Kasumi-1 (cell line): ENCODE measurements around the gene HRH2.
"Not testable (repeated sequence)": the region's sequence is repeated elsewhere in the genome, so short reads cannot be mapped to it uniquely, and the experiment has no call there.

Experiments used
- DNase-seq, 2 experiments: peaks; one replicate each; lab custom pipeline; 2025; lab: John Stamatoyannopoulos, UW

HRH2 gene, protein sequence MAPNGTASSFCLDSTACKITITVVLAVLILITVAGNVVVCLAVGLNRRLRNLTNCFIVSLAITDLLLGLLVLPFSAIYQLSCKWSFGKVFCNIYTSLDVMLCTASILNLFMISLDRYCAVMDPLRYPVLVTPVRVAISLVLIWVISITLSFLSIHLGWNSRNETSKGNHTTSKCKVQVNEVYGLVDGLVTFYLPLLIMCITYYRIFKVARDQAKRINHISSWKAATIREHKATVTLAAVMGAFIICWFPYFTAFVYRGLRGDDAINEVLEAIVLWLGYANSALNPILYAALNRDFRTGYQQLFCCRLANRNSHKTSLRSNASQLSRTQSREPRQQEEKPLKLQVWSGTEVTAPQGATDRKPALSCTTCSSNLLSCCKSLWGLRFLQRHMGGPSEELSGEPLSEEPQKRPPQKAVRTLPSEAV

GRCh38 chr5:175657593-175658271, at the start of gene HRH2:
TSS of gene HRH2 (plus strand) at chr5:175658071. CDS start at chr5:175683234, 25,163 bp downstream.
- DNase-seq: peak; percentile 80 to 82

GRCh38 chr5:175609526-175609925, 48.3 kb upstream of the HRH2 start:
- DNase-seq: no peak

DNA sequence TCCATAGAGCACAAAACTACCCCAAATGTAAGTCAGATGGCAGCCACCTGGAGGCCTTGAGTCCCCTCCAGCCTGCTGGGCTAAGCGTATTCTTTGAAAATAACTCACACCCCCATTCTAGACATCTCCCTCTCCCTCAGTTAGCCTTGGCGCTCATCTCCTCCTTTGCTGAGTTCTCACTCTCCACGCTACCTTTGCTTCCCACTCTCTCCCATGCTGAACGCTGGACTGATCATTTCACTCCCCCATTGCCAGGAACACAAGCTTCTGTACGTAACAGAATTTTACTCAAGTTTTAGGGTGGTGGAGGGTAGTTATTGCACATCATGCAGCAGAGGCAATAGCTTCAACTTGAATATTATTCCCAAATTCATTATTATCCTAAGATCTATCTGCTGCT, 47.5 kb upstream of the HRH2 start:
- DNase-seq: no peak

DNA sequence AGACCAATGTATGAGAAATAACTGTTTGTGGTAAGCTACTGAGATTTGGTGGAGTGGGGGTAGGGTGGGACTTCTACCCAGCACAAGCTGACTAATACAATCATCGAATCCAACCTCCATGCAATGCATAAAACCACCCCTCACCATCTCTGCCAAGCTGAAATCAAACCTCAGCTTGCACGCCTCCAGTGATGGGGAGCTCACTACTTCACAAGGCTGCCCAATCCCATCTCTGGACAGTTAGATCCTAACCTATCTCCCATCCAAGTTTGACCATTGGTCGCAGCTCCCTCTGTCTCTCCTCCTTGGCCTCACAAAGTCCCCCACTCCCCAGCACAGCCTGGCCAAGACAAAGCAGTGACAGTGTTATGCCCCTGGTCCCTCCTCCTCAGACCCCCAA, 47.0 kb upstream of the HRH2 start:
- no peak for DNase-seq

GRCh38 chr5:175614223-175614815, 43.6 kb upstream of the HRH2 start:
- no peak for DNase-seq

DNA sequence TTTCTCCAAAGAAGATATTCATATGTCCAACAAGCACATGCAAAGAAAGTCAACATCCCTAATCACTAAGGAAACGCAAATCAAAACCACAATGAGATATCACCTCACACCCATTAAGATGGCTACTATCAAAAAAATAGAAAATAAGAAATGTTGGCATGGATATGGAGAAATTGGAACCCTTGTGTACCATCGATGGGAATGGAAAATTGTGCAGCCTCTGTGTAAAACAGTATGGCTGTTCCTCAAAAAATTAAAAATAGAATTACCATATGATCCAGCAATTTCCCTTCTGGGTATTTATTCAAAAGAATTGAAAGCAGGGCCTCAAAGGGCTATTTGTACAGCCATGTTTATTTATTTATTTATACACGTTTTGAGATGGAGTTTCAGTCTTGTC, 43.0 kb upstream of the HRH2 start:
- no peak for DNase-seq

- no peak for DNase-seq
These were observed 41.8 kb upstream of the HRH2 start for GRCh38 chr5:175616083-175616482.

DNA sequence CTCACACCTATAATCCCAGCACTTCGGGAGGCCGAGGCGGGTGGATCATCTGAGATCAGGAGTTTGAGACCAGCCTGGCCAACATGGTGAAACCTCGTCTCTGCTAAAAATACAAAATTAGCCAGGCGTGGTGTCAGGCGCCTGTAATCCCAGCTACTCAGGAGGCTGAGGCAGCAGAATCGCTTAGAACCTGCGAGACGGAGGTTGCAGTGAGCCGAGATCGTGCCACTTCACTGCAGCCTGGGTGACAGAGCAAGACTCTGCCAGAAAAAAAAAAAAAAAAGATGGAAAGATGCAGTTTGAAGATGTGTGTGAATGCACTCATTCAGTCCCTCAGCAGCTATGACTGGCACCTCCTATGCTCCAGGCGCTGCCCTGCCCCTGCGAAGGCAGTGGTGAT, 41.3 kb upstream of the HRH2 start:
- not testable (repeated sequence) for DNase-seq

DNA sequence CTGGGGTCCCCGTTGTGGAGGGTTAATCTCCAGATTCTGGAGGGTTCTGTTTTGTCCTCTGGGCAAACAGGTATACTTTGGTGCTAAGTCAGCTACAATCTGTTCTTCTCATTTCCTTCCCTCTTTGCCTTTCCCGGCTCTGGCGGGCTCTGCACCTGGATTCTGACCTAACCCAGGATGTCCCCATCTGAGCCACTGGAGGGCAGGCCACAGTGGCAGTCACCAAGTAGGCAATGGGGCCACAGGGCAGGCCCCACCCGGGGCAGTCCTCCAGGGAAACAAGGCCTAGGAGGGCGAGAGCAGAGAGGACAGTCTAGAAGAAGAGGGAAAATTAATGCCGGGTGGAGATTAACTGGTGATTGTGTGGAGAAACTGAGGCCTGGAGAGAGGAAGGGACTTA, 40.4 kb upstream of the HRH2 start:
- DNase-seq: no peak

GRCh38 chr5:175620527-175620926, 37.3 kb upstream of the HRH2 start:
- DNase-seq: no peak

- DNase-seq: no peak
These were observed 35.9 kb upstream of the HRH2 start for GRCh38 chr5:175621971-175622370.

DNA sequence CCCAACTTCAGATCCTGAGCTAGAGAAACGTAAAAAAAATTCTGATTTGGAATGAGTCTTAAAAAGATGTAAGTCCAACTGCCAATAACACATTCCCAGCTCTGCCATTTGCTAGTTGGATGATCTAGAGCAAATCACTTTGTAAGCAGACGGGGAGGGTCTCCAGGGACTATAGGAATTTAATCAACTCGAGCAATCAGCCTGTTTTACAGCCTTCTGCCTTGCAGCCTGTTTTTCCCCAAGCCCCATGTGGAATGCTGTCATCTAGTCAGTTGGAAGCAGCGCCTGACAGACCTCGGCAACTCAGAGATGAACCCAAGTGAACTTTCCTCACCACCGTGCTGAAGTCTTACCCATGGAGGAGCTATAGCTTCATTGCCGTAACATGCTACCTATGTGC, 34.8 kb upstream of the HRH2 start:
- DNase-seq: no peak

- DNase-seq: no peak
These were observed 33.6 kb upstream of the HRH2 start for GRCh38 chr5:175624316-175624715.

GRCh38 chr5:175627005-175627404, 30.9 kb upstream of the HRH2 start:
- DNase-seq: no peak

- no peak for DNase-seq
These were observed 30.1 kb upstream of the HRH2 start for GRCh38 chr5:175627739-175628138.

DNA sequence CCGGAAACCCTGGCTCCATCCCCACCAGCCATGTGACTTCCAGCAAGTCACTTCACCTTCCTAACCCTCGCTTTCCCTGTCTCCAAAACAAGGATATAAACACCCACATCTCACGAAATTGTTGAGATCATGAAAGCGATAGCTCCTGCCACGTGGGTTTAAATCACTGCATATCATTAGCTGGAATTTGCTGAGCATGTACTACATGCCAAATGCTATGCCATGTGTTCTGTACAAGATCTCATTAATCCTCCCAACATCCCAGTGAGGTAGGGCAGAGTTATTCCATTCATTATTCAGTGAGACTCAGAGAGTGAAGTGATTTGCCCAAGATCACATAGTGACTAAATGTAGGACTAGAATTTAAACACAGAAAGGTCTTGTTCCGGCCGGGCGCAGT, 29.2 kb upstream of the HRH2 start:
- no peak for DNase-seq

- no peak for DNase-seq
These were observed 28.6 kb upstream of the HRH2 start for GRCh38 chr5:175629261-175629660.

- DNase-seq: no peak
These were observed 28.1 kb upstream of the HRH2 start for GRCh38 chr5:175629793-175630192.

DNA sequence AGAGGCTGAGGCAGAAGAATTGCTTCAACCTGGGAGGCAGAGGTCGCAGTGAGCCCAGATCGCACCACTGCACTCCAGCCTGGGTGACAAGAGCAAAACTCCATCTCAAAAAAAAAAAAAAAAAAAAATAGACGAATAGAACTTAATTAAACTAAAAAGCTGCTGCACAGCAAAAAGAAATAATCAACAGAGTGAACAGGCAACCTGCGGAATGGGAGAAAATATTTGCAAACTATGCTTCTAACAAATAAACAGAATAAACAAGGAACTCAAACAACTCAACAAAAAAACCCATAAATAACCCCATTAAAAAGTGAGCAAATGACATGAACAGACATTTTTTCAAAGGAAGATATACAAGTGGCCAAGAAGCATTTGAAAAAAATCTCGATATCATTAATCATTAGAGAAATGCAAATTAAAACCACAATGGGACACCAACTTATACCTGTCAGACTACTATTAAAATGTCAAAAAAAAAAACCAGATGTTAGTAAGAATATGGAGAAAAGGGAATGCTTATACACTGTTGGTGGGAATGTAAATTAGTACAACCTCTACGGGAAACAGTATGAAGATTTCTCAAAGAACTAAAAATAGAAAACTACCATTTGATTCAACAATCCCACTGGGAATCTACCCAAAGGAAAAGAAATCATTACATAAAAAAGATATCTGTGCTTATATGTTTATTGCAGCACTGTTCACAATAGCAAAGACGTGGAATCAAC, 21.9 kb upstream of the HRH2 start:
- DNase-seq: no peak

DNA sequence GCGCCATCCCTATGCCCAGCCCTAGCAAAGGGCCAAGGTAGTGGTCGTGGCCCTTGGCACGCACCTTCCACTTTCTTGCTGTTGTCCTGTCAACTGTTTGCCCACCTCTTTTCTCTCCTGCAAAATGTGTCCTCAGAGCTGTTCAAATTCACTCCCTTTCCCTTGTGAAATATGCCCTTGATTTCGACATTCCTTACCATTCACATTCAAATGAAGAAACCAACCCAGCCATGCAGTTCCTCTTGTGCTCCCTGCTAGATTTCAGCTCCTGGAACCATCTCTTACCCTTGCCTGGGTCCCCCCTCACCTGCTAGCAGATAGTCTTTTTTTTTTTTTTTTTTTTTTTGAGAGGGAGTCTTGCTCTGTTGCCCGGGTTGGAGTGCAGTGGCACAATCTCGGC, 19.6 kb upstream of the HRH2 start:
- DNase-seq: peak; percentile 41 to 49

GRCh38 chr5:175640106-175640775, 17.6 kb upstream of the HRH2 start:
- DNase-seq: no peak

DNA sequence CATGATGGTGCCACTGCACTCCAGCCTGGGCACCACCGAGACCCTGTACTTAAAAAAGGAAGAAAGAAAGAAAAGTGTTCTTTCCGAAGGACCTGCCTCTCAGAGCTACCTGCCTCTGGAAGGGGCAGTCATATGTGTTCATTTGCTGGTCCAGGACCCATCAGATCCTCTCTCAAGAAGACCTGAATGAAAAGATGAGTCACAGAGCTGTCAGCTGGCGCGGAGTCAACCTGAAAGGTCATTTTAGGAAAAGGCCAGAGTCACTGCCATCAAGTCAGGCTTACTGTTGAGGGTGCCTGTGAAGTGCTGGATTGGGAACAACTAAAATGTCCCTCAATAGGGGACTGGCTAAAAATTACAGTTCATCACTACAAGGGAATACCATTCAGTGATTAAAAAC, 14.9 kb upstream of the HRH2 start:
- DNase-seq: no peak
